Activated naive CD4-positive, alpha-beta T cell treated with anti-CD3 and anti-CD28 coated beads for 36 hours (primary cell): ENCODE measurements around the gene ARHGEF9. TPM values are rescaled to one million over a fixed set of nuclear protein-coding genes. Genes with fewer than 3 reads are reported as not detected.

Source experiments
- CTCF ChIA-PET: fragments of 350-600 bp; sonication (Branson Sonifier 250); formaldehyde crosslinking; loops from one replicate; lab custom pipeline; 2021; ENCODE audit warnings: antibody characterized with exemption; lab: Charles Lee
- DNase-seq: peaks from one replicate; pipeline ENCODE4 v3.0.0-alpha.2; 2020
- H3K27ac Mint-ChIP-seq: one replicate; pipeline ENCODE4 v1.8.0; 2021; ENCODE audit warnings: mild to moderate bottlenecking, mixed read lengths
- H3K27me3 Mint-ChIP-seq: one replicate; pipeline ENCODE4 v1.8.0; 2021; ENCODE audit warnings: low read depth, mixed read lengths
- H3K36me3 Mint-ChIP-seq: one replicate; pipeline ENCODE4 v1.8.0; 2021; ENCODE audit warnings: low read depth, mixed read lengths
- H3K4me1 Mint-ChIP-seq: one replicate; pipeline ENCODE4 v1.8.0; 2021; ENCODE audit warnings: low read depth, mixed read lengths
- H3K4me3 Mint-ChIP-seq: one replicate; pipeline ENCODE4 v1.8.0; 2021; ENCODE audit warnings: mild to moderate bottlenecking, moderate library complexity, mixed read lengths
- H3K9me3 Mint-ChIP-seq: one replicate; pipeline ENCODE4 v1.8.0; 2021; ENCODE audit warnings: mixed read lengths
- intact Hi-C: fragments of 100-400 bp; cut with micrococcal nuclease; formaldehyde crosslinking; loops from one replicate; pipeline ENCODE4 v1.15.1; 2023
- total RNA-seq, 2 experiments: library from RNA; stranded (reverse); gene quantifications; one replicate each; pipeline ENCODE4 v1.2.3, GENCODE V29; 2021

Gene ARHGEF9
- total RNA-seq, 2 experiments from 2014 or later, result 12.8 to 15.0 TPM

DNA sequence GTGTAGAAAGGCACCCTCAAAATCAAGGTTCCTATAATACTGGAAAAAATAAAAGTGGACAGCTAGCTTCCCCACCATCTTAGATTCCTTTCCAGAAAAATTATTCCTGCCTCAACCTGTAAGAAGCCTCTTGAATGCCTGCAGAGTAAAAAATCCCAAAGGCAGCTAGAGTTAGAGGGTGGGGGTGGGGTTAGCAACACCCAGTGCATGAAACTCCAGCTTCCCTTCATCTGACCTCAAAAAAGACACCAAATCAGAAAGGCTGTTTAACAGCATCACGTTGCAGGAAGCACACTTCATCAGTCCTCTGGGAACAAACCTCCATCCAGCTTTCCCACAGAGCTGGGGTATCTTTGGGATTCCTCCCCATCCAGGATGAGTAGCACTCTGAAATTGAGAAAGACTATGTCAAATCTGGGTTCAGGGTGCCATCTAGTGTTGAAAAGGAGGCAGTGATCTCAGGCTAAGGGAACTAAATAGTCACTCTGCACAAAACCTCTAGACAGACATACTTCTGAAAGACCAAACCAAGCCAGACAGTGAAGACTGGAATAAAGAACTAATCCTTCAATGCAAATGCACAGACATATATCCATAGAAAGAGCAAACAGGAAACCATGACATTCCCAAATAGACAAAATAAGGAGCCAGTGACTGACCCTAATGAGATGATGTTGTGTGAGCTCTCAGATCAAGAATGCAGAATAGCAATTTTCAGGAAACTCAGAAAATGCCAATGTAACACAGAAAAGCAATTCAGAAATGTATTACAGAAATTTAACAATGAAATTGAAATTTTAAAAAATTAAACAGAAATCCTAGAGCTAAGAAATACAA, 97.9 kb downstream of the ARHGEF9 start:
- Mint-ChIP-seq H3K4me3 (no peak overlapping the region), H3K27me3 (no peaks in the 10 kb centered on the region), H3K4me1 (peaks cover 1% of the 10 kb centered on the region), H3K36me3 (peaks cover 34% of the 10 kb centered on the region), H3K27ac (no peak overlapping the region), H3K9me3 (peaks cover 10% of the 10 kb centered on the region)
- intact Hi-C loops, result no loop called here
- peak; percentile 15 for DNase-seq
- CTCF ChIA-PET, result interaction anchor here (0.5 to 1.0 kb wide), 7 partner anchors 9 to 921 kb away, joined by 3 to 7 read pairs (median 3); no protein-coding TSS in a partner anchor

GRCh38 chrX:63680423-63680822, 104.6 kb downstream of the ARHGEF9 start:
- intact Hi-C loops, result no loop called here
- no peaks in the 10 kb centered on the region for H3K27me3 Mint-ChIP-seq
- CTCF ChIA-PET, result no interaction called here
- no peaks in the 10 kb centered on the region for H3K4me1 Mint-ChIP-seq
- peaks cover 23% of the 10 kb centered on the region for H3K36me3 Mint-ChIP-seq
- H3K27ac Mint-ChIP-seq, result no peak overlapping the region
- H3K4me3 Mint-ChIP-seq, result no peak overlapping the region
- no peak for DNase-seq
- H3K9me3 Mint-ChIP-seq, result no peaks in the 10 kb centered on the region

DNA sequence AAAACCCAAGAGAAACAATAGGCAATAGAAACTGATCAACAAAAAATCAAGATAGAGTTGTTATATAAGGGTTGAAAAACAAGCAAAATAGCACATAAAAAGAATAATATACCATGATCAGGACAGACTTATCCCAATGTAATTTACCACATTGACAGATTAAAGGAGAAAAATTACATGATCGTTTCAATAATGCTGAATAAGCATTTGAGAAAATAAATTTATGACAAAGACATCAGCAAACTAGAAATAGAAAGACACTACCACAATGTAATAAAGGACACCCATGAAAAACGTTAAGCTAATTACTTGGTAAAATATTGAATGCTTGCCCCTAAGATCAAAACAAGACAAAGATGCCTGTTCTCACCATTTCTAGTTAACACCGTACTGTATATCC, 105.6 kb downstream of the ARHGEF9 start:
- no peak overlapping the region for H3K4me3 Mint-ChIP-seq
- H3K9me3 Mint-ChIP-seq, result no peaks in the 10 kb centered on the region
- no peak for DNase-seq
- H3K36me3 Mint-ChIP-seq, result peaks cover 22% of the 10 kb centered on the region
- CTCF ChIA-PET, result no interaction called here
- no peaks in the 10 kb centered on the region for H3K27me3 Mint-ChIP-seq
- H3K4me1 Mint-ChIP-seq, result no peaks in the 10 kb centered on the region
- intact Hi-C loops, result no loop called here
- no peak overlapping the region for H3K27ac Mint-ChIP-seq

GRCh38 chrX:63675716-63676115, 109.3 kb downstream of the ARHGEF9 start:
- no peak overlapping the region for H3K27ac Mint-ChIP-seq
- H3K4me3 Mint-ChIP-seq, result no peak overlapping the region
- CTCF ChIA-PET, result no interaction called here
- intact Hi-C loops, result no loop called here
- H3K4me1 Mint-ChIP-seq, result no peaks in the 10 kb centered on the region
- H3K36me3 Mint-ChIP-seq, result peaks cover 21% of the 10 kb centered on the region
- DNase-seq, result no peak
- H3K9me3 Mint-ChIP-seq, result no peaks in the 10 kb centered on the region
- no peaks in the 10 kb centered on the region for H3K27me3 Mint-ChIP-seq

DNA sequence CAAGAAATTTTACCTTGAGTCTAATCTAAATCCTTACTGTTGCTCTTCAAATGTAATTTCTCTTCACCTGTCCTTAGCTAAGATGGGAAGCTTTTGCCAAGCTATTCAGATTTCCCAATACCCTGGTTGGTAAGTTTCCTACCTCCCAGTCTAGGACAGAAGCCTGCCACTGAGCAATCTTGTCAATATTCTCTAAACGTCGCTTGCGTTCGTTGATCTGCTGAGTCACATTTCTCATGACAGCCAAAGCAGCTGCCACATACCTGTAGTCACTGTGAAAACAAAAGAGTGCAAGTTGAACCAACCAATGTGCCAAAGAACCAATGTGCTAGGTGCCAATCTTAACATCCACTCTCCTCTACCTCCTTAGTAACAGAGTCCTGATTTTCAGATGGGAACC, 111.1 kb downstream of the ARHGEF9 start:
- no peaks in the 10 kb centered on the region for H3K4me1 Mint-ChIP-seq
- no peaks in the 10 kb centered on the region for H3K9me3 Mint-ChIP-seq
- peaks cover 23% of the 10 kb centered on the region for H3K36me3 Mint-ChIP-seq
- H3K27me3 Mint-ChIP-seq, result no peaks in the 10 kb centered on the region
- no peak overlapping the region for H3K27ac Mint-ChIP-seq
- CTCF ChIA-PET, result no interaction called here
- no peak for DNase-seq
- intact Hi-C loops, result no loop called here
- no peak overlapping the region for H3K4me3 Mint-ChIP-seq

GRCh38 chrX:63664741-63665140, 120.3 kb downstream of the ARHGEF9 start:
- Mint-ChIP-seq H3K9me3 (no peaks in the 10 kb centered on the region), H3K27ac (no peak overlapping the region), H3K36me3 (peaks cover 21% of the 10 kb centered on the region), H3K4me1 (no peaks in the 10 kb centered on the region), H3K4me3 (no peak overlapping the region), H3K27me3 (no peaks in the 10 kb centered on the region)
- intact Hi-C loops, result no loop called here
- no peak for DNase-seq
- CTCF ChIA-PET, result no interaction called here

DNA sequence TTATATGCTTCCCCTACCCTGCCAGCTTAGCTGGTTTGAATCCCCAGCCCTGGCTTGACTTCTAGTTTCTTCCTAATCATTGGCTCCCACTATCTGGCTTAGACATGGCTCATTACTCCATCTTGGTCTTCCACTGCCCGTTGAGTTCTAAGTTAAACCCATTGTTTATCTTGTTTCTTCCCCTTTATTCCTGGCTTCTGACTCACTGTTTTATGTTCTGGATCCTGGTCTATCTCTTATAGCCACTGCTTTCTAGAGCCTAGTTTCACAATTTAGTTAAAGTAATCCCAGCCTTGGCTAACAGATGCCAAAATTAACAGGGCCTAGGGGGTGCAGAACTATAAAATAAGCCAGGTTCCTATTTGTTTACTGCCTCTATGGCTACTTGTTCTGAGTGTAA, 120.9 kb downstream of the ARHGEF9 start:
- no peaks in the 10 kb centered on the region for H3K9me3 Mint-ChIP-seq
- CTCF ChIA-PET, result no interaction called here
- H3K27me3 Mint-ChIP-seq, result no peaks in the 10 kb centered on the region
- intact Hi-C loops, result no loop called here
- peaks cover 17% of the 10 kb centered on the region for H3K36me3 Mint-ChIP-seq
- DNase-seq, result no peak
- no peak overlapping the region for H3K4me3 Mint-ChIP-seq
- H3K4me1 Mint-ChIP-seq, result no peaks in the 10 kb centered on the region
- no peak overlapping the region for H3K27ac Mint-ChIP-seq

- Mint-ChIP-seq H3K4me1 (no peaks in the 10 kb centered on the region), H3K27ac (no peak overlapping the region), H3K27me3 (no peaks in the 10 kb centered on the region), H3K4me3 (no peak overlapping the region), H3K9me3 (no peaks in the 10 kb centered on the region), H3K36me3 (peaks cover 25% of the 10 kb centered on the region)
- intact Hi-C loops, result no loop called here
- CTCF ChIA-PET, result no interaction called here
- DNase-seq, result no peak
Measured at GRCh38 chrX:63661676-63662075, 123.3 kb downstream of the ARHGEF9 start.

- intact Hi-C loops, result no loop called here
- Mint-ChIP-seq H3K4me3 (no peak overlapping the region), H3K9me3 (no peaks in the 10 kb centered on the region), H3K27me3 (no peaks in the 10 kb centered on the region), H3K4me1 (no peaks in the 10 kb centered on the region), H3K27ac (no peak overlapping the region), H3K36me3 (peaks cover 26% of the 10 kb centered on the region)
- CTCF ChIA-PET, result no interaction called here
- no peak for DNase-seq
Measured at GRCh38 chrX:63658920-63659319, 126.1 kb downstream of the ARHGEF9 start.

DNA sequence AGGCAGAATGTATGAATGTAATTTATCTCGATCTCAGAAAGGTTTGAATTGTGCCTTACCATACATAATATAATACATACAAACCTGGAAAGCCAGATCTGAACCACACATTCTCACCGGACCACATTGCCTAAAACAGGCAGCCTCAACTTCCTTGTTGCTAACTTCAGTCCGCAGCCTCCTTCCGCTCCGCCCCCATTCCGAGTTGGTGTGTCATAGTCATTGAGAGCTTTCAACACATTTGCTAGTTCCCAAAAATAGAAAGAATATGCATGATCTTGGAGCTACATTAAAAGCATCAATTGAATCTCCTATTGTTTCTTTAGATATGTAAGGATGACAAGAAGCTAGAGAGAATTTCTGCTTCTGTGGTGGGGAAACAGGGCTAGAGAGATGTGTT, 127.2 kb downstream of the ARHGEF9 start:
- Mint-ChIP-seq H3K4me3 (no peak overlapping the region), H3K9me3 (peaks cover under 1% of the 10 kb centered on the region), H3K4me1 (no peaks in the 10 kb centered on the region), H3K27ac (no peak overlapping the region), H3K36me3 (peaks cover 28% of the 10 kb centered on the region), H3K27me3 (no peaks in the 10 kb centered on the region)
- intact Hi-C loops, result no loop called here
- CTCF ChIA-PET, result no interaction called here
- no peak for DNase-seq

GRCh38 chrX:63656871-63657580, 128.0 kb downstream of the ARHGEF9 start:
- Mint-ChIP-seq H3K27me3 (no peaks in the 10 kb centered on the region), H3K36me3 (peaks cover 32% of the 10 kb centered on the region), H3K9me3 (peaks cover 1% of the 10 kb centered on the region), H3K27ac (no peak overlapping the region), H3K4me3 (no peak overlapping the region), H3K4me1 (no peaks in the 10 kb centered on the region)
- no peak for DNase-seq
- intact Hi-C loops, result no loop called here
- CTCF ChIA-PET, result no interaction called here

- Mint-ChIP-seq H3K27ac (no peak overlapping the region), H3K27me3 (no peaks in the 10 kb centered on the region), H3K36me3 (peaks cover 32% of the 10 kb centered on the region), H3K4me3 (no peak overlapping the region), H3K9me3 (peaks cover 1% of the 10 kb centered on the region), H3K4me1 (no peaks in the 10 kb centered on the region)
- intact Hi-C loops, result no loop called here
- CTCF ChIA-PET, result no interaction called here
- no peak for DNase-seq
Measured at GRCh38 chrX:63652086-63652765, 132.8 kb downstream of the ARHGEF9 start.
